H1 (cell line): ENCODE results near the gene OR2A2. TPM values are rescaled to one million over a fixed set of nuclear protein-coding genes. Genes with fewer than 3 reads are reported as not detected.

Experiments
- CTCF ChIA-PET: fragments of 300-600 bp; sonication (Branson Sonifier 250); formaldehyde crosslinking; loops from one replicate; lab custom pipeline; 2021; ENCODE audit not compliant: partially characterized antibody; lab: Charles Lee
- POLR2A ChIA-PET: fragments of 300-600 bp; sonication (Branson Sonifier 250); formaldehyde crosslinking; loops from one replicate; lab custom pipeline; 2021; ENCODE audit warnings: inconsistent platforms; ENCODE audit not compliant: partially characterized antibody; lab: Charles Lee
- DNase-seq, 2 experiments: peaks; one replicate each; pipeline versions ENCODE4 v3.0.0 to v3.0.0-alpha.2; 2010 to 2022; ENCODE audit warnings: low spot score in 2 of 2, low read depth in 1 of 2, mixed read lengths in 1 of 2
- FAIRE-seq: peaks from 2 replicates; lab custom pipeline; 2011; peaks lifted over from hg19 to GRCh38; lab: Jason Lieb, UNC
- H2AFZ ChIP-seq: 2 replicates; pipeline ENCODE4 v1.8.1; 2012; ENCODE audit warnings: low read length, inconsistent platforms
- H2AK5ac ChIP-seq: 2 replicates; pipeline ENCODE4 v1.6.1; 2013; ENCODE audit warnings: low read depth, low read length
- H2BK120ac ChIP-seq: replicated peaks from 2 replicates; pipeline ENCODE3; 2013; ENCODE audit warnings: low read depth, low read length, inconsistent platforms
- H2BK12ac ChIP-seq: 2 replicates; pipeline ENCODE4 v1.6.1; 2013; ENCODE audit warnings: low read depth, low read length
- H2BK15ac ChIP-seq: 2 replicates; pipeline ENCODE4 v1.6.1; 2013; ENCODE audit warnings: low read length
- H2BK20ac ChIP-seq: 2 replicates; pipeline ENCODE4 v1.6.1; 2013; ENCODE audit warnings: low read length
- H2BK5ac ChIP-seq: 2 replicates; pipeline ENCODE4 v1.6.1; 2013; ENCODE audit warnings: low read depth, low read length
- H3K14ac ChIP-seq: 2 replicates; pipeline ENCODE4 v1.6.1; 2013; ENCODE audit warnings: inconsistent platforms; ENCODE audit not compliant: insufficient read length
- H3K18ac ChIP-seq: 2 replicates; pipeline ENCODE4 v1.6.1; 2013; ENCODE audit warnings: low read length; ENCODE audit errors: extremely low read depth
- H3K23ac ChIP-seq: 2 replicates; pipeline ENCODE4 v1.6.1; 2013; ENCODE audit warnings: inconsistent platforms; ENCODE audit not compliant: insufficient read length
- H3K23me2 ChIP-seq: 2 replicates; pipeline ENCODE4 v1.6.1; 2013; ENCODE audit warnings: low read depth, low read length
- H3K27ac ChIP-seq: 2 replicates; pipeline ENCODE4 v1.6.1; 2011; ENCODE audit warnings: low read depth, low read length, inconsistent platforms
- H3K27me3 ChIP-seq, 4 experiments: replicated peaks in 1 of 4; 1 replicate in 1 of 4; 2 replicates in 3 of 4; pipeline versions ENCODE4 v1.6.1 to v1.8.1; 2011 to 2013; ENCODE audit warnings: low read length in 3 of 4, mild to moderate bottlenecking in 3 of 4, inconsistent platforms in 2 of 4, mixed read lengths in 2 of 4, moderate library complexity in 1 of 4; ENCODE audit not compliant: control insufficient read depth in 3 of 4, insufficient read depth in 3 of 4; ENCODE audit errors: extremely low read depth in 1 of 4
- H3K36me3 ChIP-seq, 4 experiments: 2 replicates each; pipeline versions ENCODE4 v1.6.1 to v1.8.1; 2011 to 2013; ENCODE audit warnings: mild to moderate bottlenecking in 4 of 4, low read length in 3 of 4, moderate library complexity in 2 of 4, control low read depth in 1 of 4, inconsistent platforms in 1 of 4; ENCODE audit not compliant: insufficient read depth in 4 of 4, control insufficient read depth in 2 of 4
- H3K4ac ChIP-seq: replicated peaks from 2 replicates; pipeline ENCODE3; 2013; ENCODE audit warnings: low read length, low read depth, mixed read lengths, inconsistent platforms; ENCODE audit not compliant: insufficient read length
- H3K4me1 ChIP-seq, 4 experiments: replicated peaks in 1 of 4; 1 replicate in 1 of 4; 2 replicates in 3 of 4; pipeline versions ENCODE4 v1.6.1 to v1.8.1; 2011 to 2013; ENCODE audit warnings: low read length in 3 of 4, inconsistent platforms in 2 of 4, mixed read lengths in 1 of 4; ENCODE audit not compliant: insufficient read depth in 4 of 4, control insufficient read depth in 3 of 4
- H3K4me2 ChIP-seq, 2 experiments: 2 replicates each; pipeline versions ENCODE4 v1.6.1 to v1.8.1; 2011 to 2013; ENCODE audit warnings: low read depth in 2 of 2, low read length in 2 of 2, control low read depth in 1 of 2, inconsistent platforms in 1 of 2, mild to moderate bottlenecking in 1 of 2; ENCODE audit not compliant: insufficient read depth in 1 of 2
- H3K4me3 ChIP-seq, 4 experiments: fragments of 200-600, 300-600 bp in 1 of 4; sonication (generic), shearing (Covaris generic), sonication (Bioruptor Twin) in 1 of 4; 2 replicates each; pipeline versions ENCODE4 v1.5.1 to v1.8.1; 2011 to 2016; ENCODE audit warnings: low read length in 4 of 4, low read depth in 3 of 4, control low read depth in 2 of 4, inconsistent platforms in 2 of 4, mild to moderate bottlenecking in 2 of 4, mixed read lengths in 1 of 4, moderate library complexity in 1 of 4; ENCODE audit not compliant: insufficient read depth in 2 of 4; ENCODE audit errors: extremely low read depth in 1 of 4
- H3K56ac ChIP-seq: replicated peaks from 2 replicates; pipeline ENCODE3; 2013; ENCODE audit warnings: low read depth, mild to moderate bottlenecking, mixed read lengths, low read length, inconsistent platforms; ENCODE audit not compliant: insufficient read length
- H3K79me1 ChIP-seq: 2 replicates; pipeline ENCODE4 v1.6.1; 2013; ENCODE audit warnings: low read depth, low read length, control low read depth
- H3K79me2 ChIP-seq, 2 experiments: 2 replicates each; pipeline versions ENCODE4 v1.6.1 to v1.8.1; 2012 to 2013; ENCODE audit warnings: low read length in 2 of 2, mild to moderate bottlenecking in 2 of 2, inconsistent platforms in 1 of 2; ENCODE audit not compliant: insufficient read depth in 2 of 2, control insufficient read depth in 1 of 2
- H3K9ac ChIP-seq, 4 experiments: replicated peaks in 1 of 4; 1 replicate in 1 of 4; 2 replicates in 3 of 4; pipeline versions ENCODE4 v1.6.1 to v1.8.1; 2011 to 2013; ENCODE audit warnings: low read depth in 3 of 4, low read length in 3 of 4, control low read depth in 2 of 4, mild to moderate bottlenecking in 2 of 4, moderate library complexity in 2 of 4, inconsistent platforms in 1 of 4; ENCODE audit errors: extremely low read depth in 1 of 4
- H3K9me3 ChIP-seq, 2 experiments: 2 replicates each; pipeline versions ENCODE4 v1.6.1 to v1.8.1; 2012 to 2013; ENCODE audit warnings: mild to moderate bottlenecking in 2 of 2, moderate library complexity in 2 of 2, control low read depth in 1 of 2, inconsistent platforms in 1 of 2, low read depth in 1 of 2, low read length in 1 of 2, mixed read lengths in 1 of 2; ENCODE audit not compliant: insufficient read depth in 2 of 2
- H4K20me1 ChIP-seq, 2 experiments: replicated peaks in 1 of 2; 2 replicates each; pipeline versions ENCODE3 to v1.8.1; 2011 to 2013; ENCODE audit warnings: inconsistent platforms in 2 of 2, low read length in 2 of 2, mild to moderate bottlenecking in 1 of 2; ENCODE audit not compliant: insufficient read depth in 2 of 2, control insufficient read depth in 1 of 2
- H4K5ac ChIP-seq: 2 replicates; pipeline ENCODE4 v1.6.1; 2013; ENCODE audit warnings: low read length, low read depth, mixed read lengths, inconsistent platforms; ENCODE audit not compliant: insufficient read length
- H4K8ac ChIP-seq: 2 replicates; pipeline ENCODE4 v1.8.0; 2013; ENCODE audit warnings: mild to moderate bottlenecking, moderate library complexity, low read length, inconsistent platforms; ENCODE audit not compliant: insufficient read depth; ENCODE audit errors: extremely low read depth
- H4K91ac ChIP-seq: replicated peaks from 2 replicates; pipeline ENCODE3; 2013; ENCODE audit warnings: low read length, mixed read lengths, inconsistent platforms; ENCODE audit not compliant: insufficient read length
- BCL11A ChIP-seq, 2 experiments: IDR thresholded peaks; one replicate each; pipeline ENCODE4 v1.6.1; 2011; ENCODE audit warnings: low read depth in 2 of 2, low read length in 2 of 2, mild to moderate bottlenecking in 2 of 2
- CBX5 ChIP-seq: fragments of 300-800, 300-1000 bp; sonication (generic); IDR thresholded peaks from 2 replicates; pipeline ENCODE4 v1.7.1; 2016; ENCODE audit warnings: antibody characterized with exemption, low read length, low read depth
- CREB1 ChIP-seq: IDR thresholded peaks from 2 replicates; pipeline ENCODE4 v1.6.1; 2012; ENCODE audit warnings: inconsistent platforms
- RAD21 ChIP-seq, 2 experiments: IDR thresholded peaks in 1 of 2; conservative IDR thresholded peaks in 1 of 2; 2 replicates each; pipeline ENCODE4 v1.6.1; 2011; ENCODE audit warnings: low read depth in 2 of 2, low read length in 2 of 2, improper control_type of control experiment in 1 of 2, inconsistent platforms in 1 of 2, mild to moderate bottlenecking in 1 of 2, moderate library complexity in 1 of 2
- SP4 ChIP-seq: IDR thresholded peaks from 2 replicates; pipeline ENCODE4 v1.6.1; 2012; ENCODE audit warnings: low read length, inconsistent platforms
- polyA plus RNA-seq, 7 experiments: library from polyadenylated mRNA; depleted of rRNA in 3 of 7; stranded (reverse) in 5 of 7; unstranded in 2 of 7; fragments of >200 nt in 5 of 7; fragments of 200-250 nt in 2 of 7; gene quantifications; 1 replicate in 5 of 7; 2 replicates in 1 of 7; 4 replicates in 1 of 7; pipeline versions ENCODE4 v1.2.1 to v1.2.3, GENCODE V29; 2011 to 2013; ENCODE audit warnings: missing spikeins in 2 of 7, mixed read lengths in 2 of 7
- total RNA-seq: library from RNA; stranded (reverse); fragmentation: NEBNext Ultra II Directional; extraction: Animal tissue kit (Norgen Biotek cat#: 25700); gene quantifications from 2 replicates; pipeline ENCODE4 v1.2.1, GENCODE V29; 2021

OR2A2 gene
- total and polyA plus RNA-seq, 2 of the 8 experiments (the other 6 are each of a cell fraction or from before 2014, with no cell fraction given): not detected

GRCh38 chr7:144102041-144102440 is 7.3 kb upstream of the OR2A2 start:
- H3K79me2 ChIP-seq: no peaks in the 10 kb centered on the region
- no peaks in the 10 kb centered on the region for H3K27me3 ChIP-seq
- H3K4me3 ChIP-seq: no peak overlapping the region
- FAIRE-seq (no peak), DNase-seq (no peak)
- CTCF ChIA-PET: no interaction called here
- H3K9ac ChIP-seq: no peak overlapping the region
- no peak overlapping the region for H4K5ac ChIP-seq
- no peak overlapping the region for H3K23ac ChIP-seq
- H2BK5ac ChIP-seq: no peak overlapping the region
- no peak overlapping the region for H2BK20ac ChIP-seq
- no peak overlapping the region for H3K56ac ChIP-seq
- no peak overlapping the region for H3K4me2 ChIP-seq
- no peaks in the 10 kb centered on the region for H3K36me3 ChIP-seq
- H2BK12ac ChIP-seq: no peak overlapping the region
- no peak overlapping the region for H2AK5ac ChIP-seq
- H3K4ac ChIP-seq: no peak overlapping the region
- H2BK120ac ChIP-seq: no peak overlapping the region
- H3K79me1 ChIP-seq: no peaks in the 10 kb centered on the region
- H3K23me2 ChIP-seq: no peaks in the 10 kb centered on the region
- no peak overlapping the region for H3K18ac ChIP-seq
- POLR2A ChIA-PET: no interaction called here
- no peak overlapping the region for H3K27ac ChIP-seq
- H4K20me1 ChIP-seq: no peaks in the 10 kb centered on the region
- no peak overlapping the region for H2AFZ ChIP-seq
- no peak overlapping the region for H4K91ac ChIP-seq
- no peaks in the 10 kb centered on the region for H3K9me3 ChIP-seq
- H4K8ac ChIP-seq: no peak overlapping the region
- no peak overlapping the region for H2BK15ac ChIP-seq
- H3K4me1 ChIP-seq: no peaks in the 10 kb centered on the region
- H3K14ac ChIP-seq: no peak overlapping the region
- TF ChIP-seq RAD21 (IDR thresholded peaks at IDR 0.05 in 1 of 2, conservative IDR thresholded peaks at IDR 0.05 in 1 of 2; ENCODE audit: low read depth in 2 of 2, low read length in 2 of 2): no peak
- no peak for TF ChIP-seq CBX5
- no peak for TF ChIP-seq SP4
- no peak for TF ChIP-seq CREB1
- TF ChIP-seq BCL11A (IDR thresholded peaks at IDR 0.05; ENCODE audit: low read depth in 2 of 2, low read length in 2 of 2): no peak
